Upper lobe of left lung (tissue), 6 donors: Measurements from ENCODE around the gene COPS7A. TPM values are rescaled to one million over a fixed set of nuclear protein-coding genes. Genes with fewer than 3 reads are reported as not detected.
"Not testable (repeated sequence)": the region's sequence is repeated elsewhere in the genome, so short reads cannot be mapped to it uniquely, and the experiment has no call there.

ENCODE experiments used
- ATAC-seq, 2 donors: fragments of 200-7000 bp; cut with Tn5 transposase; one replicate each; pipeline ENCODE4 v1.9.1; 2022; ENCODE audit warnings: mild to moderate bottlenecking in 2 of 2, moderate library complexity in 2 of 2; ENCODE audit not compliant: low FRiP score in 2 of 2
- DNase-seq, 2 donors: peaks; one replicate each; pipeline ENCODE4 v3.0.0-alpha.2; 2019 to 2020
- H3K27ac ChIP-seq, 4 donors: fragments of 200-600 bp; sonication (generic); one replicate each; pipeline ENCODE4 v1.5.1; 2016 to 2019
- H3K27me3 ChIP-seq, 4 donors: fragments of 200-600 bp; sonication (generic); one replicate each; pipeline ENCODE4 v1.5.1; 2017 to 2019
- H3K36me3 ChIP-seq, 4 donors: fragments of 200-600 bp; sonication (generic); one replicate each; pipeline ENCODE4 v1.5.1; 2016 to 2019
- H3K4me1 ChIP-seq, 4 donors: fragments of 200-600 bp; sonication (generic); one replicate each; pipeline ENCODE4 v1.5.1; 2018 to 2019
- H3K4me3 ChIP-seq, 4 donors: fragments of 200-600 bp; sonication (generic); one replicate each; pipeline ENCODE4 v1.5.1; 2017 to 2019; ENCODE audit warnings: mild to moderate bottlenecking in 2 of 4, moderate library complexity in 1 of 4
- H3K9me3 ChIP-seq, 4 donors: fragments of 200-600 bp; sonication (generic); one replicate each; pipeline ENCODE4 v1.5.1; 2018 to 2019
- EP300 ChIP-seq, 4 donors: sonication (generic); formaldehyde crosslinking; IDR thresholded peaks; one replicate each; pipeline ENCODE4 v1.5.1; 2017; ENCODE audit warnings: antibody characterized with exemption in 4 of 4, control low read depth in 2 of 4
- POLR2A ChIP-seq, 4 donors: fragments of 450-650 bp; IDR thresholded peaks; one replicate each; pipeline ENCODE4 v1.5.1; 2016 to 2017; ENCODE audit warnings: antibody characterized with exemption in 4 of 4, mild to moderate bottlenecking in 2 of 4
- POLR2AphosphoS5 ChIP-seq, 2 donors: sonication (generic); formaldehyde crosslinking; IDR thresholded peaks; one replicate each; pipeline ENCODE4 v1.5.1; 2017; ENCODE audit warnings: antibody characterized with exemption in 2 of 2
- WGBS, 2 donors: methylation state at CpG; one replicate each; pipeline ENCODE4 v1.1.5; 2017 to 2018; 5-methylcytosine and 5-hydroxymethylcytosine counted together
- total RNA-seq, 6 donors: library from RNA; depleted of rRNA in 4 of 6; stranded (reverse); fragments of >200 nt in 4 of 6; gene quantifications; one replicate each; pipeline versions ENCODE4 v1.1.0 to v1.2.1, GENCODE V29; 2016 to 2021
- TF ChIP-seq, protein P1 (sequence below), 6 experiments: fragments of 450-650 bp in 4 of 6; fragments of 200-600 bp in 2 of 6; sonication (generic) in 2 of 6; IDR thresholded peaks; one replicate each; pipeline ENCODE4 v1.5.1; 2016 to 2019; ENCODE audit warnings: antibody characterized with exemption in 6 of 6
- donor health status: DM: no; HTN: no; CAD: no; lungs with moderate emphysema.
- donor health status: DM: no; HTN: yes; CAD: no; lungs with severe emphysema.

The COPS7A gene
- total RNA-seq, 6 donors from 2014 or later: 36.9 to 70.2 (median 63.0) TPM

DNA sequence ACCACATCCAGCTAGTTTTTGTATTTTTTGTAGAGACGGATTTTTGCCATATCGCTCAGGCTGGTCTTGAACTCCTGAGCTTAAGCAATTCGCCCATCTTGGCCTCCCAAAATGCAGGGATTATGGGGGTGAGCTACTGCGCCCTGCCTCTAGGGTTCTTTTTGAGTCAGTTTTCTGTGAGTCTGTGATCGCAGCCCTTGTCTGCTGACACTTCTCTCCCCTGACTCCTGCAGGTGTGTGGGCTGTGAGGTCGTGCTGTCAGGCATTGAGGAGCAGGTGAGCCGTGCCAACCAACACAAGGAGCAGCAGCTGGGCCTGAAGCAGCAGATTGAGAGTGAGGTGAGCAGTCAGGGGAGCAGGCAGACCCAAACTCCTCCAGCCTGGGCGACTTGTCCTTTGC lies 6.3 kb downstream of the COPS7A start:
- DNase-seq (no peak), ATAC-seq (no peak)
- TF ChIP-seq POLR2AphosphoS5 (IDR thresholded peaks at IDR 0.05) (no peak), POLR2A (IDR thresholded peaks at IDR 0.05) (no peak)
- TF ChIP-seq, protein P1, sequence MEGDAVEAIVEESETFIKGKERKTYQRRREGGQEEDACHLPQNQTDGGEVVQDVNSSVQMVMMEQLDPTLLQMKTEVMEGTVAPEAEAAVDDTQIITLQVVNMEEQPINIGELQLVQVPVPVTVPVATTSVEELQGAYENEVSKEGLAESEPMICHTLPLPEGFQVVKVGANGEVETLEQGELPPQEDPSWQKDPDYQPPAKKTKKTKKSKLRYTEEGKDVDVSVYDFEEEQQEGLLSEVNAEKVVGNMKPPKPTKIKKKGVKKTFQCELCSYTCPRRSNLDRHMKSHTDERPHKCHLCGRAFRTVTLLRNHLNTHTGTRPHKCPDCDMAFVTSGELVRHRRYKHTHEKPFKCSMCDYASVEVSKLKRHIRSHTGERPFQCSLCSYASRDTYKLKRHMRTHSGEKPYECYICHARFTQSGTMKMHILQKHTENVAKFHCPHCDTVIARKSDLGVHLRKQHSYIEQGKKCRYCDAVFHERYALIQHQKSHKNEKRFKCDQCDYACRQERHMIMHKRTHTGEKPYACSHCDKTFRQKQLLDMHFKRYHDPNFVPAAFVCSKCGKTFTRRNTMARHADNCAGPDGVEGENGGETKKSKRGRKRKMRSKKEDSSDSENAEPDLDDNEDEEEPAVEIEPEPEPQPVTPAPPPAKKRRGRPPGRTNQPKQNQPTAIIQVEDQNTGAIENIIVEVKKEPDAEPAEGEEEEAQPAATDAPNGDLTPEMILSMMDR (IDR thresholded peaks at IDR 0.05): no peak
- WGBS, 2 donors: 89 to 97% methylated on average over 7 to 8 of the region's 8 CpGs
- no peaks in the 10 kb centered on the region for H3K27me3 ChIP-seq
- peaks cover 22 to 67% (median 50%) of the 10 kb centered on the region in 4 donors for H3K36me3 ChIP-seq
- H3K4me3 ChIP-seq: no peak overlapping the region
- H3K27ac ChIP-seq: no peak overlapping the region
- H3K4me1 ChIP-seq: peaks cover under 1 to 8% (median 3%) of the 10 kb centered on the region in 4 donors
- H3K9me3 ChIP-seq: no peaks in the 10 kb centered on the region

DNA sequence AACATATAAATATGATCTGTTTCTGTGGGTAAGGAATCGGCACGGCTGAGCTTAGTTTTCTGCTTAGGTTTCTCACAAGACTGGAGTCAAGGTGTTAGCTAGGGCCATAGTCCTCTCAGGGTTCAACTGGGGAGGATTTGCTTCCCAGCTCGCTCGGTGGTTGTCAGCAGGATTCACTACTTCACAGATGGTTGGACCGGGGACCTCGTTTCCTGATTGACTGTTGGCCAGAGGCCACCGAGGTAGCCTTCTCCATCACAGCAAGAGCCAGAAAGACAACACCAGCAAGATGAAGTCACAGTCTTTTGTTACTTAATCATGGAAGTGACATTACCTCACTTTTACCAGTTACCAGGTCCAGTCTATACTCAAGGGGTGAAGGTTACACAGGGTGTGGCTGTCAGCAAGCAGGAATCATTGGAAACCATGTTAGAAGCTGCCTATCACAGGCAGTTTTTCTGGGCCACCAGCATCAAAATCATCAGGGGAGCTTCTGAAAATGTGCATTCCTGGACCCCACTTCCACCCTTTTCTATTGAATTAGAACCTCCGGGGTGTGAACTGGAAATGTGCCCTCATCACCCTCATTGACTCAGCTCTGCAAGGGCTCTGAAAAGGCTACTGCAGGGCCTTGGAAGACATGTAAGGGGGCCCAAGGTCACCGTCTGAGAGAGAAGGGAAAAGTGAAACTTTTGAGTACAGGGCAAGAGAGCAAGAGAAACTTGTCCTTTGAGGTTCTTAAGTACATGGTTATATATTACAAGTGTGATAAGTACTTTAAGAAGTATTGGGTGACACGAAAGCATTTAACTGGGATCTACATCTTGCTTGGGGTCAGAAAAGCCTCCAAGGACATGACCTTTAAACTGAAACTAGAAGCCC lies 10.9 kb downstream of the COPS7A start:
- Histone ChIP-seq H3K36me3 (peaks cover 15 to 43% (median 28%) of the 10 kb centered on the region in 4 donors), H3K9me3 (no peaks in the 10 kb centered on the region), H3K27me3 (no peaks in the 10 kb centered on the region), H3K27ac (no peak overlapping the region), H3K4me3 (no peak overlapping the region), H3K4me1 (peaks cover 0 to 10% (median 4%) of the 10 kb centered on the region in 4 donors)
- 59 to 73% methylated on average over 9 to 10 of the region's 10 CpGs for WGBS, 2 donors
- TF ChIP-seq, protein P1 (IDR thresholded peaks at IDR 0.05): no peak
- TF ChIP-seq POLR2AphosphoS5 (IDR thresholded peaks at IDR 0.05) (no peak), EP300 (IDR thresholded peaks at IDR 0.05) (no peak), POLR2A (IDR thresholded peaks at IDR 0.05) (no peak)
- ATAC-seq (no peak), DNase-seq (no peak)

DNA sequence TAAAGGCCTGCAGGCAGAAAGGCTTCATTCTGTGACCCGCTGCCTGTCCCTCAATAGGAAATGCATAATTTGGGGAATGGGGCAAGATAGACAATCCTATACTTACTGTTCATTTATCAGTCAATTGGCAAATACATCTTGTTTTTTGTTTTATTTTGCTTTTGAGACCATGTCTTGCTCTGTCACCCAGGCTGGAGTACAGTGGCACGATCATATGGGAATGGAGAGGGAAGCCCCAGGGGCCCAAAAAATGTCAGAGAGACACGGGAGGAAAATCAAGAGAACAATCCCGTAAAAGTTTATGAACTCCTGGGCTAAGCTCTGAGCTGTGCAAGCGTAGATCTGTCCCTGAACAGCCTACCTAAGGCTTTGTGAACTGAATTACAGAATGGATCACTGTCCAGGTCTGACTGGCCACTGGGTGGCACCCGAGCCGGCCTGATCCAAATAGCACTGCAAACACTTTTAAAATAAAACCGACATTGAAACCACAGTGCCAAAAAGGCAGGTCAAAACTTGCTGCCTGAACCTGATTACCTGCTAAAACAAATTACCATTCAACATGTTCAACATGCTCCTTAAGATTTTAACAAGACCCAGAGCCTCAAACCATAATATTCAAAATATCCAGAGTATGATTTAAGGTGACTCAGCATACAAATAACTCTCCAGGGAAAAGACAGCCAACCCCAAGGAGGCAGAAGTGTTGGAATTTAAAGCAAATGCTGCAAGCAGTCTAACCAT lies 11.8 kb downstream of the COPS7A start:
- H3K27ac ChIP-seq: peak overlapping the region in 1 of 4 donors; percentile 54
- H3K9me3 ChIP-seq: no peaks in the 10 kb centered on the region
- DNase-seq (peak; percentile 66 to 82), ATAC-seq (peak; percentile 90 to 91)
- no peak for TF ChIP-seq EP300 (IDR thresholded peaks at IDR 0.05)
- TF ChIP-seq, protein P1 (IDR thresholded peaks at IDR 0.05): peak; percentile 35 to 70 (median 60)
- WGBS, 2 donors: 40 to 42% methylated on average over 8 of the region's 8 CpGs
- no peaks in the 10 kb centered on the region for H3K27me3 ChIP-seq
- peaks cover 0 to 10% (median 4%) of the 10 kb centered on the region in 4 donors for H3K4me1 ChIP-seq
- no peak overlapping the region for H3K4me3 ChIP-seq
- peaks cover 9 to 34% (median 19%) of the 10 kb centered on the region in 4 donors for H3K36me3 ChIP-seq

DNA sequence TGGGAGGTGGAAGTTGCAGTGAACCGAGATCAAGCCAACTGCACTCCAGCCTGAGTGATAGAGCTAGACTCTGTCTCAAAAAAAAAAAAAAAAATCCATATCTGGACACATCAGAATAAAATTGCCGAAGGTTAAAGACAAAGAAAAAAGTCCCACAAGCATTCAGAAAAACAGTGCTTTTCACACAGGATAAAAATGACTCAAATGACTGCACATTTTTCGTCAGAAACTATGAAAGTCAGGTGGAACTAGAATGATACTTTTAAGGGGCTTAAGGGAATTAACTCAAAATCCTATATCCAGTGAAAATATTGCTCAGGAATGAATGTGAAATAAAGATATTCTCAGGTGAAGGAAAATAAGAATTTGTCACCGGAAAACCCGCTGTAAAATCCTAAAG lies 12.9 kb downstream of the COPS7A start:
- TF ChIP-seq, protein P1 (IDR thresholded peaks at IDR 0.05): no peak
- TF ChIP-seq EP300 (IDR thresholded peaks at IDR 0.05): no peak
- no peak for TF ChIP-seq POLR2AphosphoS5 (IDR thresholded peaks at IDR 0.05)
- TF ChIP-seq POLR2A (IDR thresholded peaks at IDR 0.05): no peak
- Histone ChIP-seq H3K9me3 (no peaks in the 10 kb centered on the region), H3K4me1 (peaks cover 0 to 10% (median 4%) of the 10 kb centered on the region in 4 donors), H3K36me3 (peaks cover 0 to 23% (median 9%) of the 10 kb centered on the region in 4 donors), H3K27me3 (no peaks in the 10 kb centered on the region), H3K4me3 (no peak overlapping the region), H3K27ac (no peak overlapping the region)
- no peak for DNase-seq
- WGBS, 2 donors: 93 to 94% methylated on average over 5 of the region's 5 CpGs
- ATAC-seq: no peak

DNA sequence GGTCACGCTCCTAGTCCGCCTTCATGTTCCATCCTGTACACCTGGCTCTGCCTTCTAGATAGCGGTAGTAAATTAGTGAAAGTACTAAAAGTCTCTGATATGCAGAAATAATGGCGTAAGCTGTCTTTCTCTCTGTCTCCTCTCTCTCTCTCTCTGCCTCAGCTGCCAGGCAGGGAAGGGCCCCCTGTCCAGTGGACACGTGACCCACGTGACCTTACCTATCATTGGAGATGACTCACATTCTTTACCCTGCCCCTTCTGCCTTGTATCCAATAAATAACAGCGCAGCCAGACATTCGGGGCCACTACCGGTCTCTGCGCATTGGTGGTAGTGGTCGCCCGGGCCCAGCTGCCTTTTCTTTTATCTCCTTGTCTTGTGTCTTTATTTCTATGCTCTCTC lies 18.2 kb downstream of the COPS7A start:
- not testable (repeated sequence) for H3K27ac ChIP-seq, H3K4me1 ChIP-seq, ATAC-seq, H3K4me3 ChIP-seq, H3K27me3 ChIP-seq, DNase-seq, H3K9me3 ChIP-seq
- peaks cover 0 to 13% (median 6%) of the 10 kb centered on the region in 4 donors for H3K36me3 ChIP-seq
- 78 to 84% methylated on average over 12 of the region's 12 CpGs for WGBS, 2 donors
